ENCODE data around the gene TANC1.

- TF ChIP-seq EZH2 (IDR thresholded peaks at IDR 0.05; ENCODE audit: low read depth, unreplicated experiment) (no peak), CTCF (conservative IDR thresholded peaks at IDR 0.05; ENCODE audit: low read depth in 2 of 2) (no peak)
Measured at GRCh38 chr2:159133797-159134196, 165.4 kb downstream of the TANC1 start.
